WTC11 (cell line): ENCODE data around the gene TNS3.

Experiments
- E2F1 ChIP-seq: sonication (generic); formaldehyde crosslinking; IDR thresholded peaks from 2 replicates; pipeline ENCODE4 v1.8.0; 2022; ENCODE audit warnings: mild to moderate bottlenecking, missing genetic modification reagents
- FOXK1 ChIP-seq: sonication (generic); formaldehyde crosslinking; IDR thresholded peaks from 2 replicates; pipeline ENCODE4 v1.8.0; 2022; ENCODE audit warnings: mild to moderate bottlenecking, moderate library complexity, missing genetic modification reagents
- JAZF1 ChIP-seq: fragments of 250-450 bp; sonication (Bioruptor Pico); IDR thresholded peaks from 2 replicates; pipeline ENCODE4 v1.9.0; 2021; ENCODE audit warnings: moderate library complexity, mild to moderate bottlenecking, inconsistent platforms
- NFATC4 ChIP-seq: fragments of 250-450 bp; sonication (Bioruptor Pico); IDR thresholded peaks from 2 replicates; pipeline ENCODE4 v1.9.0; 2021; ENCODE audit warnings: mild to moderate bottlenecking
- TEAD1 ChIP-seq: sonication (generic); formaldehyde crosslinking; IDR thresholded peaks from 2 replicates; pipeline ENCODE4 v1.8.0; 2022; ENCODE audit warnings: mild to moderate bottlenecking, missing genetic modification reagents
- USF1 ChIP-seq: sonication (generic); formaldehyde crosslinking; IDR thresholded peaks from 2 replicates; pipeline ENCODE4 v1.8.0; 2022; ENCODE audit warnings: mild to moderate bottlenecking, missing genetic modification reagents
- ZNF317 ChIP-seq: sonication (generic); formaldehyde crosslinking; IDR thresholded peaks from 2 replicates; pipeline ENCODE4 v1.8.1; 2023; ENCODE audit warnings: low read depth, mild to moderate bottlenecking, moderate library complexity, missing genetic modification reagents, borderline replicate concordance
- ZNF416 ChIP-seq: fragments of 250-450 bp; sonication (Bioruptor Pico); IDR thresholded peaks from 2 replicates; pipeline ENCODE4 v1.9.0; 2021; ENCODE audit warnings: mild to moderate bottlenecking, inconsistent platforms
- ZNF423 ChIP-seq: fragments of 250-450 bp; sonication (Bioruptor Pico); IDR thresholded peaks from 2 replicates; pipeline ENCODE4 v2.1.2; 2022; ENCODE audit warnings: mild to moderate bottlenecking, moderate library complexity
- TF ChIP-seq, protein P1 (sequence below): sonication (generic); formaldehyde crosslinking; IDR thresholded peaks from 2 replicates; pipeline ENCODE4 v1.8.0; 2022; ENCODE audit warnings: mild to moderate bottlenecking, missing genetic modification reagents
- TF ChIP-seq, protein P2 (sequence below): fragments of 200-600 bp; IDR thresholded peaks from 2 replicates; pipeline ENCODE4 v1.8.0; 2022; ENCODE audit warnings: antibody characterized with exemption
- TF ChIP-seq, protein P3 (sequence below): sonication (generic); formaldehyde crosslinking; IDR thresholded peaks from 2 replicates; pipeline ENCODE4 v1.8.0; 2022; ENCODE audit warnings: missing genetic modification reagents
- TF ChIP-seq, protein P4 (sequence below): sonication (generic); formaldehyde crosslinking; IDR thresholded peaks from 2 replicates; pipeline ENCODE4 v1.8.1; 2023; ENCODE audit warnings: mild to moderate bottlenecking, moderate library complexity, missing genetic modification reagents

DNA sequence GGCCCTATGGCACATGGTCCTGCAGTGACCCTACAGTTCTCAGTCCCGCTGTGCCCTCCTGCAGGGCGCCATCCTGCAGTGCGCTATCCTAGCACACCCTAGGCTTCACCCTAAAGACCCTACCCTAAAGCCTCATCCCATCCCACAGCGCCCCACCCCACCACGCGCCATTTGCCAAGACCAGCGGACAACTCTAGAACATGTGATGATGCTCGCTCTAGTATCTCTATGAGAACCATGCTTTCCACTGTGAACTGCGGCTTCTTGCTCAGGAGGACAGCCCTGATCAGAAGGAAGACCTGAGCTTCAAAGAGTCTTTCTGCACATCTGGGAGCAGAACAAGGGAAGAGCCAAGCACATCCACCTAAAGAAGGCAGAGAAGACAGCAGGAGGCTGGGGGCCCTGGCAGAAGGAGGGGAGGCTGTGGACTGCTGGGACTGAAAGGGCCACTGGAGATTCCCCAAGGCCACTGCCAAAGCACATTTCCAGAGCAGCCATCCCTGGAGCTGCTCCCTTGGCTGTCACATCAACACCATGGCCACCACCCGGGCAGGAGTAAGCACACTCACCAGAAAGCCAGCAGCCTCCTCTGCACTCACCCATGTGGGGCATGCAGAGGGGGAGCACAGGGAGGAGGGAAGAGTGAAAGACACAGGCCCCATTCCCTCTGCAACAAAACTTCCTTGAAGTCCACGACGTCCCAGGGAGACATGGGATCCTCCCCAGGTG lies 134.1 kb downstream of the TNS3 start:
- TF ChIP-seq, protein P1, sequence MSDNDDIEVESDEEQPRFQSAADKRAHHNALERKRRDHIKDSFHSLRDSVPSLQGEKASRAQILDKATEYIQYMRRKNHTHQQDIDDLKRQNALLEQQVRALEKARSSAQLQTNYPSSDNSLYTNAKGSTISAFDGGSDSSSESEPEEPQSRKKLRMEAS, result no peak
- TF ChIP-seq, protein P2, sequence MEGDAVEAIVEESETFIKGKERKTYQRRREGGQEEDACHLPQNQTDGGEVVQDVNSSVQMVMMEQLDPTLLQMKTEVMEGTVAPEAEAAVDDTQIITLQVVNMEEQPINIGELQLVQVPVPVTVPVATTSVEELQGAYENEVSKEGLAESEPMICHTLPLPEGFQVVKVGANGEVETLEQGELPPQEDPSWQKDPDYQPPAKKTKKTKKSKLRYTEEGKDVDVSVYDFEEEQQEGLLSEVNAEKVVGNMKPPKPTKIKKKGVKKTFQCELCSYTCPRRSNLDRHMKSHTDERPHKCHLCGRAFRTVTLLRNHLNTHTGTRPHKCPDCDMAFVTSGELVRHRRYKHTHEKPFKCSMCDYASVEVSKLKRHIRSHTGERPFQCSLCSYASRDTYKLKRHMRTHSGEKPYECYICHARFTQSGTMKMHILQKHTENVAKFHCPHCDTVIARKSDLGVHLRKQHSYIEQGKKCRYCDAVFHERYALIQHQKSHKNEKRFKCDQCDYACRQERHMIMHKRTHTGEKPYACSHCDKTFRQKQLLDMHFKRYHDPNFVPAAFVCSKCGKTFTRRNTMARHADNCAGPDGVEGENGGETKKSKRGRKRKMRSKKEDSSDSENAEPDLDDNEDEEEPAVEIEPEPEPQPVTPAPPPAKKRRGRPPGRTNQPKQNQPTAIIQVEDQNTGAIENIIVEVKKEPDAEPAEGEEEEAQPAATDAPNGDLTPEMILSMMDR, result no peak
- no peak for TF ChIP-seq ZNF416 (CRISPR knock-in tag)
- TF ChIP-seq, protein P3, sequence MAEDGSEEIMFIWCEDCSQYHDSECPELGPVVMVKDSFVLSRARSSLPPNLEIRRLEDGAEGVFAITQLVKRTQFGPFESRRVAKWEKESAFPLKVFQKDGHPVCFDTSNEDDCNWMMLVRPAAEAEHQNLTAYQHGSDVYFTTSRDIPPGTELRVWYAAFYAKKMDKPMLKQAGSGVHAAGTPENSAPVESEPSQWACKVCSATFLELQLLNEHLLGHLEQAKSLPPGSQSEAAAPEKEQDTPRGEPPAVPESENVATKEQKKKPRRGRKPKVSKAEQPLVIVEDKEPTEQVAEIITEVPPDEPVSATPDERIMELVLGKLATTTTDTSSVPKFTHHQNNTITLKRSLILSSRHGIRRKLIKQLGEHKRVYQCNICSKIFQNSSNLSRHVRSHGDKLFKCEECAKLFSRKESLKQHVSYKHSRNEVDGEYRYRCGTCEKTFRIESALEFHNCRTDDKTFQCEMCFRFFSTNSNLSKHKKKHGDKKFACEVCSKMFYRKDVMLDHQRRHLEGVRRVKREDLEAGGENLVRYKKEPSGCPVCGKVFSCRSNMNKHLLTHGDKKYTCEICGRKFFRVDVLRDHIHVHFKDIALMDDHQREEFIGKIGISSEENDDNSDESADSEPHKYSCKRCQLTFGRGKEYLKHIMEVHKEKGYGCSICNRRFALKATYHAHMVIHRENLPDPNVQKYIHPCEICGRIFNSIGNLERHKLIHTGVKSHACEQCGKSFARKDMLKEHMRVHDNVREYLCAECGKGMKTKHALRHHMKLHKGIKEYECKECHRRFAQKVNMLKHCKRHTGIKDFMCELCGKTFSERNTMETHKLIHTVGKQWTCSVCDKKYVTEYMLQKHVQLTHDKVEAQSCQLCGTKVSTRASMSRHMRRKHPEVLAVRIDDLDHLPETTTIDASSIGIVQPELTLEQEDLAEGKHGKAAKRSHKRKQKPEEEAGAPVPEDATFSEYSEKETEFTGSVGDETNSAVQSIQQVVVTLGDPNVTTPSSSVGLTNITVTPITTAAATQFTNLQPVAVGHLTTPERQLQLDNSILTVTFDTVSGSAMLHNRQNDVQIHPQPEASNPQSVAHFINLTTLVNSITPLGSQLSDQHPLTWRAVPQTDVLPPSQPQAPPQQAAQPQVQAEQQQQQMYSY (CRISPR knock-in tag), result no peak
- TF ChIP-seq NFATC4 (CRISPR knock-in tag), result no peak
- TF ChIP-seq TEAD1 (CRISPR knock-in tag), result no peak
- no peak for TF ChIP-seq E2F1 (CRISPR knock-in tag)
- TF ChIP-seq FOXK1 (CRISPR knock-in tag), result no peak
- TF ChIP-seq, protein P4, sequence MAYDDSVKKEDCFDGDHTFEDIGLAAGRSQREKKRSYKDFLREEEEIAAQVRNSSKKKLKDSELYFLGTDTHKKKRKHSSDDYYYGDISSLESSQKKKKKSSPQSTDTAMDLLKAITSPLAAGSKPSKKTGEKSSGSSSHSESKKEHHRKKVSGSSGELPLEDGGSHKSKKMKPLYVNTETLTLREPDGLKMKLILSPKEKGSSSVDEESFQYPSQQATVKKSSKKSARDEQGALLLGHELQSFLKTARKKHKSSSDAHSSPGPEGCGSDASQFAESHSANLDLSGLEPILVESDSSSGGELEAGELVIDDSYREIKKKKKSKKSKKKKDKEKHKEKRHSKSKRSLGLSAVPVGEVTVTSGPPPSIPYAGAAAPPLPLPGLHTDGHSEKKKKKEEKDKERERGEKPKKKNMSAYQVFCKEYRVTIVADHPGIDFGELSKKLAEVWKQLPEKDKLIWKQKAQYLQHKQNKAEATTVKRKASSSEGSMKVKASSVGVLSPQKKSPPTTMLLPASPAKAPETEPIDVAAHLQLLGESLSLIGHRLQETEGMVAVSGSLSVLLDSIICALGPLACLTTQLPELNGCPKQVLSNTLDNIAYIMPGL (CRISPR knock-in tag), result no peak
- no peak for TF ChIP-seq USF1
- TF ChIP-seq ZNF317 (CRISPR knock-in tag), result no peak
- TF ChIP-seq ZNF423, result no peak
- TF ChIP-seq JAZF1 (CRISPR knock-in tag), result no peak
